ENCODE data around the gene ABLIM3.

ABLIM3 gene

GRCh38 chr5:149260761-149261160 is 119.5 kb downstream of the ABLIM3 start:
- ChIA-PET CTCF (no interaction called here), POLR2A (no interaction called here)
- TF ChIP-seq ELF4 (IDR thresholded peaks at IDR 0.05), result no peak
- TF ChIP-seq L3MBTL2 (conservative IDR thresholded peaks at IDR 0.05), result no peak
- no peak for TF ChIP-seq HDGF (IDR thresholded peaks at IDR 0.05; ENCODE audit: borderline replicate concordance)
- no peak for TF ChIP-seq SP1 (IDR thresholded peaks at IDR 0.05)
- no peak for TF ChIP-seq BHLHE40 (IDR thresholded peaks at IDR 0.05; ENCODE audit: borderline replicate concordance)
- TF ChIP-seq FOXK2 (IDR thresholded peaks at IDR 0.05), result no peak
- no peak for TF ChIP-seq PKNOX1 (IDR thresholded peaks at IDR 0.05)
- no peak for TF ChIP-seq CTBP1 (IDR thresholded peaks at IDR 0.05; ENCODE audit: borderline replicate concordance)
- TF ChIP-seq SUZ12 (IDR thresholded peaks at IDR 0.05), result no peak
- TF ChIP-seq FOXM1 (IDR thresholded peaks at IDR 0.05; ENCODE audit: borderline replicate concordance), result no peak
- TF ChIP-seq ARNT (IDR thresholded peaks at IDR 0.05), result no peak
- no peak for DNase-seq (ENCODE audit: extremely low spot score)

GRCh38 chr5:149261246-149261645 is 120.0 kb downstream of the ABLIM3 start:
- no peak for DNase-seq (ENCODE audit: extremely low spot score)
- ChIA-PET CTCF (no interaction called here), POLR2A (no interaction called here)
- TF ChIP-seq LEF1 (IDR thresholded peaks at IDR 0.05; ENCODE audit: borderline replicate concordance) (no peak), FOXA1 (IDR thresholded peaks at IDR 0.05) (no peak), ZNF384 (IDR thresholded peaks at IDR 0.05) (no peak)

- ChIA-PET CTCF (no interaction called here), POLR2A (no interaction called here)
- no peak for DNase-seq (ENCODE audit: extremely low spot score)
- TF ChIP-seq CTBP1 (IDR thresholded peaks at IDR 0.05; ENCODE audit: borderline replicate concordance) (no peak), ELF4 (IDR thresholded peaks at IDR 0.05) (no peak), SUZ12 (IDR thresholded peaks at IDR 0.05) (no peak), FOXK2 (IDR thresholded peaks at IDR 0.05) (no peak)
Observed at GRCh38 chr5:149262315-149262714, 121.0 kb downstream of the ABLIM3 start.

GRCh38 chr5:149264439-149265067 is 123.3 kb downstream of the ABLIM3 start:
- TF ChIP-seq LEF1 (IDR thresholded peaks at IDR 0.05; ENCODE audit: borderline replicate concordance) (no peak), ELF4 (IDR thresholded peaks at IDR 0.05) (no peak), FOXA1 (IDR thresholded peaks at IDR 0.05) (no peak), ARNT (IDR thresholded peaks at IDR 0.05) (no peak), CTBP1 (IDR thresholded peaks at IDR 0.05; ENCODE audit: borderline replicate concordance) (no peak), SUZ12 (IDR thresholded peaks at IDR 0.05) (no peak), FOXK2 (IDR thresholded peaks at IDR 0.05) (no peak), NFRKB (IDR thresholded peaks at IDR 0.05) (no peak), SP1 (IDR thresholded peaks at IDR 0.05) (no peak), FOXM1 (IDR thresholded peaks at IDR 0.05; ENCODE audit: borderline replicate concordance) (no peak), ZNF384 (IDR thresholded peaks at IDR 0.05) (no peak), TARDBP (IDR thresholded peaks at IDR 0.05) (no peak), L3MBTL2 (conservative IDR thresholded peaks at IDR 0.05) (no peak), HDGF (IDR thresholded peaks at IDR 0.05; ENCODE audit: borderline replicate concordance) (no peak), PKNOX1 (IDR thresholded peaks at IDR 0.05) (no peak)
- ChIA-PET POLR2A (no interaction called here), CTCF (interaction anchor here (0.7 to 2.3 kb wide), 8 partner anchors 7 to 170 kb away, joined by 3 to 9 read pairs (median 4); partner anchors contain the start of gene ABLIM3)
- peak; percentile 39 for DNase-seq (ENCODE audit: extremely low spot score)

- TF ChIP-seq FOXK2 (IDR thresholded peaks at IDR 0.05) (no peak), ZNF384 (IDR thresholded peaks at IDR 0.05) (no peak), SP1 (IDR thresholded peaks at IDR 0.05) (no peak), LEF1 (IDR thresholded peaks at IDR 0.05; ENCODE audit: borderline replicate concordance) (no peak), CTBP1 (IDR thresholded peaks at IDR 0.05; ENCODE audit: borderline replicate concordance) (no peak), HDGF (IDR thresholded peaks at IDR 0.05; ENCODE audit: borderline replicate concordance) (no peak), NFRKB (IDR thresholded peaks at IDR 0.05) (no peak)
- ChIA-PET POLR2A (no interaction called here), CTCF (interaction anchor here (0.7 to 2.3 kb wide), 11 partner anchors 8 to 170 kb away, joined by 3 to 9 read pairs (median 4); partner anchors contain the start of gene ABLIM3)
- no peak for DNase-seq (ENCODE audit: extremely low spot score)
Observed at GRCh38 chr5:149265068-149265465, 123.8 kb downstream of the ABLIM3 start.

- ChIA-PET POLR2A (no interaction called here), CTCF (interaction anchor here (0.7 to 2.3 kb wide), 10 partner anchors 8 to 169 kb away, joined by 3 to 9 read pairs (median 4); partner anchors contain the start of gene ABLIM3)
- DNase-seq (ENCODE audit: extremely low spot score), result peak; percentile 23
- TF ChIP-seq L3MBTL2 (conservative IDR thresholded peaks at IDR 0.05), result no peak
- TF ChIP-seq HDGF (IDR thresholded peaks at IDR 0.05; ENCODE audit: borderline replicate concordance), result no peak
- no peak for TF ChIP-seq FOXK2 (IDR thresholded peaks at IDR 0.05)
- no peak for TF ChIP-seq PKNOX1 (IDR thresholded peaks at IDR 0.05)
- TF ChIP-seq ELF4 (IDR thresholded peaks at IDR 0.05), result no peak
- TF ChIP-seq TARDBP (IDR thresholded peaks at IDR 0.05), result no peak
- no peak for TF ChIP-seq ZNF384 (IDR thresholded peaks at IDR 0.05)
- TF ChIP-seq LEF1 (IDR thresholded peaks at IDR 0.05; ENCODE audit: borderline replicate concordance), result no peak
- no peak for TF ChIP-seq CTBP1 (IDR thresholded peaks at IDR 0.05; ENCODE audit: borderline replicate concordance)
- no peak for TF ChIP-seq FOXA1 (IDR thresholded peaks at IDR 0.05)
- no peak for TF ChIP-seq NFRKB (IDR thresholded peaks at IDR 0.05)
- no peak for TF ChIP-seq BHLHE40 (IDR thresholded peaks at IDR 0.05; ENCODE audit: borderline replicate concordance)
- TF ChIP-seq ARNT (IDR thresholded peaks at IDR 0.05), result no peak
- TF ChIP-seq FOXM1 (IDR thresholded peaks at IDR 0.05; ENCODE audit: borderline replicate concordance), result no peak
Observed at GRCh38 chr5:149265597-149265996, 124.3 kb downstream of the ABLIM3 start.
